ENCODE data around the gene KCNIP2.
A peak's percentile ranks its signal among the peaks of the same experiment; 100 is the strongest.

KCNIP2 gene

GRCh38 chr10:101782811-101783735, 60.5 kb downstream of the KCNIP2 start, which contains the start of gene NPM3:
TSS of gene NPM3 (minus strand) at chr10:101783446. CDS start at chr10:101783390, 56 bp downstream.
- DNase-seq (ENCODE audit: low read depth in 2 of 2), result peak; percentile 79

GRCh38 chr10:101781984-101782810, 61.4 kb downstream of the KCNIP2 start:
- DNase-seq (ENCODE audit: low read depth in 2 of 2), result no peak

GRCh38 chr10:101781655-101781983, 62.0 kb downstream of the KCNIP2 start:
- no peak for DNase-seq (ENCODE audit: low read depth in 2 of 2)

GRCh38 chr10:101780818-101781654, 62.6 kb downstream of the KCNIP2 start:
- DNase-seq (ENCODE audit: low read depth in 2 of 2), result peak; percentile 43 to 48

GRCh38 chr10:101780187-101780817, 63.3 kb downstream of the KCNIP2 start:
- DNase-seq (ENCODE audit: low read depth in 2 of 2), result no peak

GRCh38 chr10:101779544-101780186, 63.9 kb downstream of the KCNIP2 start:
- DNase-seq (ENCODE audit: low read depth in 2 of 2), result peak; percentile 52 to 74

GRCh38 chr10:101778781-101779543, 64.6 kb downstream of the KCNIP2 start:
- DNase-seq (ENCODE audit: low read depth in 2 of 2), result no peak

GRCh38 chr10:101778151-101778780, 65.3 kb downstream of the KCNIP2 start:
- DNase-seq (ENCODE audit: low read depth in 2 of 2), result no peak

- DNase-seq (ENCODE audit: low read depth in 2 of 2), result no peak
Measured at GRCh38 chr10:101777619-101778145, 65.9 kb downstream of the KCNIP2 start.

GRCh38 chr10:101776161-101776817, 67.3 kb downstream of the KCNIP2 start:
- no peak for DNase-seq (ENCODE audit: low read depth in 2 of 2)

Data from stimulated activated CD8-positive, alpha-beta memory T cell treated with anti-CD3 and anti-CD28 coated beads, Interleukin-7, amount 100 ng/mL, for 4 hours (primary cell).